OCI-LY7 (cell line): ENCODE results near the gene LPA.

Source experiments
- EZH2phosphoT487 ChIP-seq: fragments of 200-600 bp; sonication (generic); IDR thresholded peaks from 2 replicates; pipeline ENCODE4 v1.6.1; 2018; ENCODE audit warnings: low read depth, borderline replicate concordance, mild to moderate bottlenecking, mixed run types, antibody characterized with exemption, low read length, moderate library complexity, mixed read lengths
- TF ChIP-seq, protein P1 (sequence below): fragments of 200-600 bp; sonication (generic); conservative IDR thresholded peaks from 2 replicates; pipeline ENCODE4 v1.5.1; 2014; ENCODE audit warnings: mild to moderate bottlenecking, antibody characterized with exemption, low read length, moderate library complexity, mixed read lengths

DNA sequence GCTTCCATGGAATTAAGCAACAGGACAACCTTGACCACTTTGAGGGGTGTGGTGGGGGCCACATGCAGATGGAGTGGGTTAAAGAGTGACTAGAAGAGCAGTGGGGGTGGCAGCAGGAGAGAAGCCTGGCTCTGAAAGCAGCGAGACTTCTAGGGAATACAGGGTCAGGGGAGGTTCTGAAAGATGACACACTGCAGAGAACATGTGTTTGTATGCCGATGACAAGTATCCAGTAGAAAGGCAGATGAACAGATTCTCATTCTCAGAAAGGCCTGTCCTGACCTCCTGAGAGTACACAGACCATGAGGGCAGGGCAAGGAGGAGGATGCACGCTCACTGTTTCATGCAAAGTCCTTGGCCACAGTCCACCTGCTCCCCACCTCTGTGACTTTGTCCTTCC, 2.9 kb downstream of the LPA start:
- TF ChIP-seq, protein P1, sequence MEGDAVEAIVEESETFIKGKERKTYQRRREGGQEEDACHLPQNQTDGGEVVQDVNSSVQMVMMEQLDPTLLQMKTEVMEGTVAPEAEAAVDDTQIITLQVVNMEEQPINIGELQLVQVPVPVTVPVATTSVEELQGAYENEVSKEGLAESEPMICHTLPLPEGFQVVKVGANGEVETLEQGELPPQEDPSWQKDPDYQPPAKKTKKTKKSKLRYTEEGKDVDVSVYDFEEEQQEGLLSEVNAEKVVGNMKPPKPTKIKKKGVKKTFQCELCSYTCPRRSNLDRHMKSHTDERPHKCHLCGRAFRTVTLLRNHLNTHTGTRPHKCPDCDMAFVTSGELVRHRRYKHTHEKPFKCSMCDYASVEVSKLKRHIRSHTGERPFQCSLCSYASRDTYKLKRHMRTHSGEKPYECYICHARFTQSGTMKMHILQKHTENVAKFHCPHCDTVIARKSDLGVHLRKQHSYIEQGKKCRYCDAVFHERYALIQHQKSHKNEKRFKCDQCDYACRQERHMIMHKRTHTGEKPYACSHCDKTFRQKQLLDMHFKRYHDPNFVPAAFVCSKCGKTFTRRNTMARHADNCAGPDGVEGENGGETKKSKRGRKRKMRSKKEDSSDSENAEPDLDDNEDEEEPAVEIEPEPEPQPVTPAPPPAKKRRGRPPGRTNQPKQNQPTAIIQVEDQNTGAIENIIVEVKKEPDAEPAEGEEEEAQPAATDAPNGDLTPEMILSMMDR: no peak
- TF ChIP-seq EZH2phosphoT487: no peak
